Fibroblast of skin of right biceps (primary cell): Measurements from ENCODE around the gene KCND1.
"Not testable (repeated sequence)": the region's sequence is repeated elsewhere in the genome, so short reads cannot be mapped to it uniquely, and the experiment has no call there.

Experiments
- DNase-seq: peaks from one replicate; pipeline ENCODE4 v3.0.0-alpha.2; 2013

KCND1 gene

DNA sequence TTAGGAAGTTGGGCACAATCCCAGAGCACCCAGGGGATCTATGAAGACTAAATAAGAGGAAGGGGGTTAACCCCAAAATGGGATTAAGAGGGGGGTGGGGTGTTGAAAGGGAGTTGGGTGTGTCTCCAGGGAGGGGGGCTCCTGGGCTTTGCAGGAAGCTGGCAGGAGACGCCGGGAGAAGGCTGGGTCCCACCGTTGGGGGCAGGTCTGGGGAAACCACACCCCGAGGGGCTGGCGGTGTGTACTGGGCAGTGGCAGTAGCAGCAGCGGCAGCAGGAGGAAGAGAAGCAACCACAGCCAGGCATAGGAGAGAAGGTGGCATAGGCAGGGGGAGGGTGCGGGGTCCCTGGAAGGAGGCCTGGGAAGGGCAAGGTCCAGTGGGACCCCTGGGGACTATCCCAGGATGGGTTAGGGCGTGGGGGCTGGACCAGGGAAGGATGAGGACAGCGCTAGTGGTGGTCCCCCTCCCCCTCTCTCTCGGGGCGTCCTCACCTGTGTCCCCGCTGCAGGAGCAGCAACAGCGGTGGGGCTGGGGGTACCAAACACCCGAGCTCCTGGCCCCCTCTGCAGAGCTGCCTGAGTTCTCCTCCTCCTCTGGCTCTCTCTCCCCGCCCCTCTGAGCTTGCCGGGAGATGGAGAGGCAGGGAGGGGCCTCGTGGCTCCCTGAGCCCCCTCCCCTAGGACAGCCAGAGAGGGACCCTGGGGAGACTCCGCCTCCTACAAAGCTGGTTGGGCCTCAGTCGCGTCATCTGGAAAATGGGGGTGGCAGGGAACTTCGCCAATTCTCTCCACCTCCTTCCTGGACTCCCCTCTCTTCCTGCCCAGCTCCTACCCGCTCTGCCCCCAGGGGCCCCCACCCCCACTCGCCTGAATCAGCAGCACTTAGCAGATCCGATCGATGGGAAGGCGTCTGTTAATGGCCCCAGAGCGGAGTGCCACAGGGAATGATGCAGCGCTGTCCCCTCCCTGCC, at the start of gene KCND1:
Gene KCND1 (minus strand): TSS at position 596 of the 971 bp plus-strand sequence. CDS start 1,573 bp downstream, outside the sequence.
- peak; percentile 79 for DNase-seq

DNA sequence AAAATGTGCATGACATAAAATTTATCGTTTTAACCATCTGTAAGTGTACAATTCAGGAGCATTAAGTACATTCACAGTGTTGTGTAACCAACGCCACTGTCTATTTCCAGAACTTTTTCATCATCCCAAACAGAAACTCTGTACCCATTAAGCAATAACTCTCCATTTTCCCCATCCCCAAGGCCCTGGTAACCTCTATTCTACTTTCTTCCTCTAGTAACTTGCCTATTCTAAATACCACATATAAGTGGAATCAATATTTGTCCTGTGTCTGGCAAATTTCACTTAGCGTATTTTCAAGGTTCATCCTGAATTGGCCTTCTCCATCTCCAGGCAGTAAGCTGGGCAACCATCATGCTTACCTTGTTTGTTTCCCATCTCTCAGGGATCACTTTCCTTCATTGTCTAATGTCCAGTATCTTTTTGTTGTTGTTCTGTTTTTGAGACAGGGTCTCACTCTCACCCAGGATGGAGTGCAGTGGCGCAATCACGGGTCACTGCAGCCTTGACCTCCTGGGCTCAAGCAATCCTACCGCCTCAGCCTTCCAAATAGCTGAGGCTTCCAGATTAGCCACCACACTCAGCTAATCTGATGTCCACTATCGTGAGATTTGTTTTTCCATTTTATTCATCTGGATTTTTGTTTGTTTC, 48.1 kb upstream of the KCND1 start:
- no peak for DNase-seq

DNA sequence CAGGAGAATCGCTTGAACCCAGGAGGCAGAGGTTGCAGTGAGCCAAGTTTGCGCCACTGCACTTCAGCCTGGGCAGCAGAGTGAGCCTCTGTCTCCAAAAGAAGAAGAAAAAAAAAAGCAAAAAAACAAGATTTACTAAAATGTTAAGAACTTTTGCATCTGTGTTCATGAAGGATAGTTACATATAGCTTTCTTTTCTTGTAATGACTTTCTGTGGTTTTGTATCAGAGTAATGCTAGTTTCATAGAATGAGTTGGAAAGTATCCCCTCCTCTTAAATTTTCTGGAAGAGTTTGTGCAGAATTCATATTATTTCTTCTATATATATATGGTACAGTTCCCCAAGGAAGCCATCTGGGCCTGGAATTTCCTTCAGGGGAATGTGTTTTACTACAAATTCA, 47.4 kb upstream of the KCND1 start:
- DNase-seq: no peak

DNA sequence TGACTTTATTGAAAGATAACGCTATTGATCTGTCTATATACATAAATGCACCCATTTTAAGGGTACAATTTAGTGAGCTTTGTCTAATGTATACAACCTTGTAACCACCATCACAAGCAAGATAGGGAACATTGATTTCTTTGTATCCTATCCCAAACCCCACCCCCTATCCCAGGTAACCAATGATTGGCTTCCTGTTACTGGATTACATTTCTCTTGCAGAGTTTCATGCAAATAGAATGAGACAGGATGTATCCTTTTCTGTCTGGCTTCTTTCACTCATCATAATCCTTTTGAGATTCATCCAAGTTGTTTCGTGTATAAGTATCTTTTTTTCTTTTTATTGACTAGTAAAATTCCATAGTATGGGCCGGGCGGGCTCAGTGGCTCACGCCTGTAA, 32.1 kb upstream of the KCND1 start:
- no peak for DNase-seq

DNA sequence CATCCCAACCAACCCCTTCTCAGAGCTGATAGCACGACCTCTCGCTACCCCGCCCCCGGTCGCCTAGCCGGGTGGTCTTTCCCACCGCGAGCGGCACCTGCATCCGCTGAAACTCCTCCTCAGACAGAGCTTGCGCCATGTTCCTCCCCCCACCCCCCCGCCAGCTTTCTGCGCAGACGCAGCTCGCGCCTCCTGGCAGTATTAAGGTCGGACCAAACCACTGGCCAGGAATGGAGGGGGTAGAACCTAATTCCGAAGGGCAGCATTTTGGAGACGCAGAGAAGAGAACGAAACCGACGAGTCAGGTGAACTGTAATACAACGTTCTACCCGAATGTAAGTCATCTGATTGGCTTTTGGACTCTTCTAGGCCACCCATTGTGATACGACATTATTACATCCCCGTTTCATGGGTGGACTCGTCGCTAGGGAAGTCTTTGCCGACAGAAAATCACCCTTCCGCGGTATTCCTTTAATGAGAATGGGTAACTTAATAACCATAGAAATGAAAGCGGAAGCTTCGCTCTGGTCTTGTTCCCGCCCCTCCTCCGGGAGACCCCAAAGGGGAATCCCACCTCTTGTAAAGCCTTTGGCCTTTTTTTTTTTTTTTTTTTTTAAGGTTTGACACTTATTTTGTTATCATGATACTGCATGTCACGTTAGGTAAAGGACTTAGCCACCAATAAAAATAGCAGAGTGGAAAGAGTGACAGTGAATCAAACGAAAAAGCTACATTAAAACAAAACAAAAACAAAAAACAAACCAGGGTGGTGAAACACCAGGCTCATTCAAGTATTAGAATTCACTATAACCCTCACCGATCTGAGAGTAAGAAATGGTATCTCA, 30.7 kb upstream of the KCND1 start, which contains the start of gene GRIPAP1:
Gene GRIPAP1 (minus strand): TSS at position 174 of the 845 bp plus-strand sequence. CDS start 35 bp downstream, at position 139.
- DNase-seq: peak; percentile 87

DNA sequence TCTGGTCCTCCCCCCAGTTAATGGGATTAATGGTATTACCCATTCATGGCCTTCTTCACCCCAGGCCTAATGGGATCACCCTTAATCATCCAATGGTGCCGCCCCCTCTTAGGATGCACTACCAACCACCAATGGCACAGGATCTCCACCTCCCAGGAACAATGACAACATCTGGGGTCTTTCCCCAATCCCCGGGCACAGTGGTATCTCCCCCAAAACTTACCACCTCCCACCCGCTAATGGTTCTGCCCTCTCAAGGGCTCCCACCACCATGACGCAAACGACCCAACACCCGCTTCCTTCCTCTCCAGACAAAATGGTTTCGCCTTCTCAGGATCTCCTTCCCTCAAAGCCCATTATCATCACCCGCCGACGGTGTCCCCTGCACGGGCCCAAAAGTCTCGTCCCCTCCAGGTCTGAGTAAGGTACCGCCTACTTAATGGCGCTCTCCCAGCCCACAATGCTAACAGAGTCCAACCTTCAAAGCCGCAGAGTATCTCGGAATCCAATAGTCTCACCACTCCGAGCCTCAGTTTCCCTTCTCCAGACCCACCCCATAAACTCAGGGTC, 30.0 kb upstream of the KCND1 start:
- peak; percentile 41 for DNase-seq

DNA sequence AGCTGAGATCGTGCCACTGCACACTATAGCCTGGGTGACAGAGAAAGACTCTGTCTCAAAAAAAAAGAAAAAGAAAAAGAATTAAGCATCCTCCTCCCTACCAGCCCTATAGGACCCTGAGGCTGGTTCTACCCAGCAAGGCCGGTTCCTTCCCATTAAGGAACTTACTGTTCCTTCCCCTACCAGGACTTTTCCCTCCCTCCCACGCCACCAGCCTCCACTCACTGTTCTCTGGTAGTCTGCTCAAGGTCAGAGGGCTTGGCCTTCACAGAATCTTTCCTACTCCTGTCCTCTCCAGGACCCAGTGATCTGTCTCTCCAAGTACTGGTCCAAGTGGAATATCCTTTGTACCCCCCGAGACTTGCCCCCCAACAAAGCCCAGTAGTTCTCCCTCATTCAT, 29.0 kb upstream of the KCND1 start:
- no peak for DNase-seq

DNA sequence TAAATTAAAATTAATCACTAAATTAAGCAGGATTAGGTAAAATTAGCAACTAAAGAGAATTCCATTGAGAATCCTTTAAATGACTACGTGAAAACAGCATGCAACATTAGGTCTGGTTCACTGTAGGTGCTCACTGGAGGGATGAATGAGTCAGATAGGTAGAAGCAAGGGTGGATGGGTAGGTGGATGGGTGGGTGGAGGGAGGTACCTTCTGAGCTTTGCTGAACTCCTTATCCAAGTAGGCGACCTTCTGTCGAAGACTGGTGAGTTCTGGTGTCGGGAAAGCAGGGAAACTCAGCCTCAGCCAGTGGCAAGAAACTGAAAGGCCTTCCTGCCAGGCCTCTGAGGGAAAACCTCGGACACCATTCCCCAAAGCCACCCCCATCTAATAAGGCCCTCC, 27.4 kb upstream of the KCND1 start:
- no peak for DNase-seq

DNA sequence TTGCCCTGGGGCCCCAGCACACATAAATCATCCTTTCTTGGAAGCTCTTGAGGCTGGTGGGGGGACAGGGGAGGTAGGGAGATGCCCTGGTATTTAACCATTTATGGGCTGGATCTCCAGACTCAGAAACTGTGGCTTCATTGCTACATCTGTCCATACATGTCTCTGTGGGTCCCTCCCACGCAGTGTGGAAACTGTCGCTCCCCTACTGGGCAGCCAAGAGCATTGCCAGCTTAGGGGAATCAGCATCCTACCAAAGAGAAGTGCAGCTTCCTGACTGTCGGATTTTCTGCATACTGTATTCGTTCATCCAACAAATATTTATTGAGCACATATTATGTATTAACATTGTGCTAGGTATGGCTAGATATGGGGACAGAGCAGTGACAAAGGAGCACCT, 26.7 kb upstream of the KCND1 start:
- DNase-seq: no peak

DNA sequence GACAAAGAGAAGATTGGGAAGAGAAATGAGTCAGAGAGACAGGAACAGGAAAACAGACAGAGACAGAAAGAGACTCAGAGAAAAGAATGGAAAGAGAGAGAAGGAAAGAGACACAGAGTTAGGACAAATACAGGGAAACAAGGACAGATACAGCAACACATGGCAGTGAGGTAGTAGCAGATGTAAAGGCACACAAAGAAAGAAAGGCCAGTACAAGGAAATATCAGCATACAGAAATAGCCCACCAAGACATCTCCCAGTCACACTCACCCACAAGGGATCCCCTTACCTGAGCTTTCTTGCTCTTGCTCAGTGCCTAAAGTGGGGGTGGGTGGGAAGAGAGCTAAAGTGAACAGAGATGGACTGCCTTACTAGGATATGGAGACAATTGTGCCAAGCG, 26.2 kb upstream of the KCND1 start:
- no peak for DNase-seq

DNA sequence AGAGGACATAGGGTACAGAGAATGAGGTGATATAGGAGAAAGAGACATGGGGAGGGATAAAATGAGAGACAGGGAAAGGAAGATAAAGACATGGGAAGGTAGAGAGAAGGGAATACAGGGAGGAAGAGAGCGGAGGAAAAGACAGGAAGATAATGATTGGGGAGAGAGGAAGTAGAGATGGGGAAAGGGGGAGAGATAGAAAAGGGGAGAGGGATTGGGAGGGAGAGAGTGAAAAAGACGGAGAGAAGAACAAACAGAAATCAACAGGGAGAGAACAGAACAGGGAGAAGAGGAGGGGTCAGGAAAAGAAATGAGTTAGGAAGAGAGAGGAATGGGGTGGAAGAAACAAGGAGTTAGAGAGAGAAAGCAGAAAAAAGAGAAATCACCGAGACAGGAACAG, 25.8 kb upstream of the KCND1 start:
- DNase-seq: no peak

DNA sequence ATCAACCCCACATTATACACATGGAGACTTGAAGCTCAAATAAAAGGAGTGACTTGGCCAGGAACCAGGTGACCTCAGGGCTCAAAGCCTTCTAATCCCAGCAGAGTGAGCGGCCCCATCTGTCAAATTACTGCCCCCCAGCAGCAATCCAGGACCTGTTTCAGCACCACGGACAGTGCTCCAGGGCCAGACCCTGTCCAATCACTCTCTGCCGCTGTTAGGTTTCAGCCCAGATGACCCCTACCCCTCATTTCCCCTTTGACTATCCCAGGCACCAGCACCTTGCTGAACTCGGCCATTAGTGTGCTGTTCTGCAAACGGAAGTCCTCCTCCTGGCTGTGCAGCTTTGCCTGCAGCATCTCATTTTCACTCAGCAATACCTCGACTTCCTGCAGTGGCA, 25.3 kb upstream of the KCND1 start:
- DNase-seq: no peak

DNA sequence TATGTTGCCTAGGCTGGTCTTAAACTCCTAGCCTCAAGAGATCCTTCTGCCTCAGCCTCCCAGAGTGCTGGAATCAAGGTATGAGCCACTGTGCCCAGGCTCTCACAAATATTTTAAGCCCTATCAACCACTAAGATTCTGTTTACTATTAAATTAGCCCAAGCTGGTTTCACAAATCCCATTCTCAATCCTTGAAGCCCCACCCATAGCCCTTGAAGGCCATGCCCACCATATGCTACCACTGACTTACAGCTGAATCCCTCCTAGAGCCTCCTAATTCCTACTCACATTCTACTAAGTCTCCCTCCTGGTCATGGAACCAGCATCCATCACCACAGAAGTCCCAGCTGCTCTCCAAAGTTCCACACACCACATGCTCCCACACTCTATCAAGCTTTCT, 20.7 kb upstream of the KCND1 start:
- DNase-seq: no peak

DNA sequence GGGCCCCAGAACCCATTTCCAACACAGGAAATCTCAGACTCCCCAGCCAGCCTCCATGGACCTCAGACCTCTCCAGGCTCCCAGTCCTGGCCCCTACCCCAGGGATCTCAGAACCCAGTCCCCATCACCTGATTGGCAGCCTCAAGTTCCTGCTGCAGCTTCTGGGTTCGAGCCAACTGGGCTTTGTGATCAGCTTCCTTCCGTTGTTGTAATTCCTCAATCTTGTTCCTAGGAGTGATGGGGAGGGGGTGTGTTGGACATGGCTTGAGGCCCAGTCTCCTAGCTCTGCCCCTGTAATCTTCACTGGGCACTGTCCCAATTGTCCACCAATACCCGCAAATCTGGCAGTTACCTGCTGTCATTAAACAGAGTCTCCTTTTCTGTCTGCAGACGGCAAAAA, 17.8 kb upstream of the KCND1 start:
- DNase-seq: no peak

DNA sequence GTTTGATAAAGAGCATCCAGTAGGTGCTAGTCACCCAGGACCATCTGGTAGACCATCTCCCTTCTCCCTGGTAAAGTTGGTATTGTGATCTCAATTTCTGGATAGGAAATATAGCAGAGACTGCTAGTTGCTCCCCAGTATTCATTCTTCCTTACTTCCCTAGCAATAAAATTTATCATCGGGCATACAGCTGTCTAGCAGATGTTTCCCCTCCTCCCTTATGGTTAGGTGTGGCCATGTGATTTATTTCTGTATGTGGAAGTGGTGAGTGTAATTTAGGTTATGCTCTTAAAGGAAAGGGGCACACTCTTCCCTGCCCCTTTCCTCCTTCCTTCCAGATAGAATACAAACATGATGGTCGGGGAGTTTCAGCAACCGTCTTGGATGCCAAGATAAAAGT, 12.3 kb upstream of the KCND1 start:
- no peak for DNase-seq

DNA sequence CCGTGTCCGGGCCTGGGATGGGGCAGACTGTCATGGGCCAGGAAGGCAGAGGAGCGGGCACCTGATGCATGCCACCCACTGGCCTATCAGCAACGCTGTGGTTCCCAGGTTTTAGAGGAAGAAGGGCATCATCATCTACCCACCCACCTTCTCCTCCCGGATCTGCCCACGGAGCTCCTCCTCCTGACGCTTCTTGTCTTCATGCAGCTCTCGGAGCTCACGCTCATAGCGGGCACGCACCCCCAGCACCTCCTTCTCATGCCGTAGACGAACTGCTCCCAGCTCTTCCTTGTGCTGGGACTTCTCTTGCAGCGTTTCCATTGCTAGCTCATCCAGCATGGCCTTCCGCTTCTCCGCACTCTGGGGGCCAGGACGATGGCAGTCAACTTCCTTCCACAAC, 11.4 kb upstream of the KCND1 start:
- DNase-seq: no peak

DNA sequence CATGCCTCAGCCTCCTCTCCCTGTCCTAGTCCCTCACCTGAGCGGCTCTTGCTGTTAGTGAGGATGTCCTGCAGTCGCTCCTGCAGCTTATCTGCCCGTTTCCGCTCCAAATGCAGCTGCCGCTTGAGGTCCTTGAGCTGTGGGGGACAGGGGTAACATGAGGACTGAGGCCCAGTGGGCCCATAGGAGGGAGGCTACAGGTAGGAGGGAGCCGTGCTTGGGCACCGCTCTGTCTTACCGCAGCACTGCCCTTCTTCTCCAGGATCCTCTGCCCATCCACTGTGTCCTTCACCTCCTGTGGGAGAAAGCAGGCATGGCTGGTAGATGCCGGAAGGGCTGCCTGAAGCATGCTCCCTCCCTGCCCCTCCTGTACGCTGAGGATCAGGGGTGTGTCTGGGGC, 9.5 kb upstream of the KCND1 start:
- DNase-seq: no peak

DNA sequence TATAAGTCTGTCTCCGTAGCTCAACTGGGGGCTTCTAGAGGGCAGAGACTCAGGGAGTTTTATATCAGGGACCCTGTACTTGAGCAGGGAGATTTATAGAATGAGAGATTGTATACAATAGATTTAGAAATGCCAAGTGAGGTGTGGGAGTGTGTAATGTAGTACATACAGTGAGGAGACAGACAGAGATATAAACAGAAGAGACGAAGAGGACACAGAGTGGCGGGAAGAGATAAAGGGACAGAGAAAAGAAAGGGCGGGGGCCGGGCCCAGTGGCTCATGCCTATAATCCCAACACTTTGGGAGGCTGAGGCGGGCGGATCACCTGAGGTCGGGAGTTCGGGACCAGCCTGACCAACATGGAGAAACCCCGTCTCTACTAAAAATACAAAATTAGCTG, 8.7 kb upstream of the KCND1 start:
- DNase-seq: not testable (repeated sequence)

DNA sequence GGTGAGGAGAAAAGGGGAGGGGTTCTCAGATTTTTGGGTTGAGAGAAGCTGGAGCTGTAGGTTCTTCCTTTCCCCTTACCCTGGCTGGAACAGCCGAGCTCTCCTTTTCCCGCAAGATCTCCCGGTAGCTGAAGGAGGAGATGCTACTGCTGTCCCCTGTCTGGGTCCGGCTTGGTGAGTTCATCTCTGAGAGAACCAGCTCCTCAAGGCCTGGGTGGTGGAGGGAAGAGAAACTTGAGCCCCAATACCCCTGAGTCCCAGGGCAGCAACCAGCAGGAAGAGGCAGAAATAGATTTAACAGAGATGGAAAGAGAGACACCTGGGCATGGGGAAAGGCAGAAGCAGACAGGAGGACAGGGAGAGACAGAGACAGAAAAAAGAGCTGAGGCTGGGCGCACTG, 6.6 kb upstream of the KCND1 start:
- no peak for DNase-seq

DNA sequence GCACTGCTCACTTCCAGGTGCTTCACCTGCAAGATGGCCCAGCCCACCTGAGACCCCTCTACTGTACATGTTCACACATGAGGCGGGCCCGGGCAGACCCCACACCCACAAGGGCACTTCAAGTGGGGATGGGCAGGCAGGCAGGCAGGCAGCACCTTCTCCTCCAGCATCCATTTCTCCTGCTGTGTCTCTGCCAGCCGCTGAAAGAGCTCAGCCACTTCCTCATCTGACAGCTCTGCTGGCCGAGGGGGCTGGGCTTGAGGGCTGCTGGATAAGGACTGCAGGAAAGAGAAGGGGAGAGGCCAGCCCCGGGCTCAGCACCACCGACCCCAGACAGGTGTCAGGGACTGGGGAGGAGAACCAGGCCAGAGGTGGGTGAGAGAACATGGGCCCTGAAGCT, 4.4 kb upstream of the KCND1 start:
- no peak for DNase-seq

DNA sequence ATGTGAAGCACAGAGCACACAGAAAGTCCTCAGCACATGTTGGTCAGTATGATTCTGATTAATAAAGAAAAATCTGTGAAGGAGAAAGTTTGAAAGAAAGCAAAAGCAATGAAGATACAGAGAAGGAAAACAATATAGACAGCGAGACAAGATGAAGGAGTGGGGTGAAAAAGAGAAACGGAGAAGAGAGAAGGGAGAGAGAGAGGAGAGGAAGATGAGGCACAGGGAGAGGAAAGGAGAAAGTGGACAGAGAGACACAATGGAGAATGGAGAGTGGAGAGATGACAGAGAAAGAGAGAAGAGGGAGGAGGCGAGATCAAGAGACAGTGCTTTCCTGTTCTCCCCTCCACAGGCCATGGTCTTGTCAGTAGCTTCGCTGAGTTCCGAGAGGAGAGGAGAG, 3.9 kb upstream of the KCND1 start:
- DNase-seq: no peak

DNA sequence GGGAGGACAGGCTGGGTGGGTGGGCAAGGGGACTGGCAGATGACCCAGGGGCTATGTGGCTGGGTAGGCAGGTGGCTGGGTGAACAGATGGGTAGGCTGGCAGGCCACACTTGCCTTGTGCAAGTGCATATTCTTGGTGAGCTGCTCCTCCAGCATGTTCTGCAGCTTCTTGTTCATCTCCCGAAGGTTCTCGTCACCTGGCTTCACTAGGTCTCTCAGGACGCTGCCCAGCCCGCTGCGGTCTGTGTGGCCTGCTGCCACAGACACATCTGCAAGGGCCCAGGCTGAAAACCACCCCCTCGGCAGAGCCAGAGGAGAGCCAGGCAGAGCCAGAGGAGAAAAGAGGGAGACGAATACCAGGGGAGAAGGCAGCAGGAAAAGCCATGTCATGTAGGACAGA, 3.4 kb upstream of the KCND1 start:
- DNase-seq: no peak

DNA sequence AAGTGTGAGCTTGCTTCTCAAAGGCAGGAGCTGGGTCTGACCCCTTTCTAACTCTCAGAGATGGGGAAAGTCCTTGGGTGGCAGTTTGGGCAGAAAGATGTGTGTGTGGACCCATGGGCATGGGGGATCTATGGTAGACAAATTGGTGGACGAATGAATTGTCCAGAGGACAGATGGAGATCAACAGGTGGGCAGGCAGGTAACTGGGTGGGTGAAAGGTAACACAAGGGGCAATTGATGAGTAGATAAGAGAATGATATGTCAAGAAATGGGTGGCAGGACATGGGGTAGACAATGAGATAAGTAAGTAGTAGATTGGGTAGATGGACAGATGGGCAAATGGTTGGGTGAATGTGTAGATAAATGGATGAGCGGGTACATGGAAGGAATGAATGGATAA, 2.9 kb upstream of the KCND1 start:
- DNase-seq: no peak
